ENCODE measurements around the gene WNT6.
"Not testable (repeated sequence)": the region's sequence is repeated elsewhere in the genome, so short reads cannot be mapped to it uniquely, and the experiment has no call there.

WNT6 gene

DNA sequence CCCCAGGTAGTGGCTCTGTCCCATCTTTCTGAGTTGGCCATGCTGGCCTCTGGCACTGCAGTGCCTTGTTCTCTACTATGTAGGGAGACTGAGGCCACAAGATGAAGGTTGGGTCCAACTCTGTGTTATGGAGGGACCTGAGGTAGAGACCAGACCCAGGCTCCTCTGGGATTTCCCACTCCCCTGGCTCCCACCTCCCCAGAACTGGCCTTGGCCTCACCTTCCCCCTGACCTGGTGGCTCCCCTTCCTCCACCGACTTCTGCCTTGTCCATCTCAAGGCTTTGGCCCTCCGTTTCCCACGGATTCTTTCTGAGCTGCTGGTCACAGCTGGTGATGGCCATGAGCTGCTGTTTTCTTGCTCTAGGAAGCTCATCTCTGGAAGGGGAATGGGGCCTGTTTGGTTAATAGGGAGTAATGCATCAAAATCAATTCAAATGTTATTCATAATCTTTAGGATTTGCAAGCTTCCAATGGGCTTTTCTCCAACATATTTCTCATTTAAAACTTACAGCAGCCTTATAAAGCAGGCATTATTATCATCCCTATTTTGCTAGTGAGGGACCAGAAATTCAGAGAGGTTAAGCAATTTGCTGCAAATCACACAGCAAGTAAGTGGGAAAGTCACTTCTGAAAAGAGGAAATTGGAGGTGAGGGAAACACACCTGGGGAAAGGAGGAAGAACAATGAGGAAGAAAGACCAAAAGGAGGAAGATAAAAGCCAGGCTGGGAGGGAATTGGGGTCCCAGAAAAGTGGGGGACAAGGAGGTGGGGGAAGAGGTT, 28.9 kb upstream of the WNT6 start:
- no peak for DNase-seq

DNA sequence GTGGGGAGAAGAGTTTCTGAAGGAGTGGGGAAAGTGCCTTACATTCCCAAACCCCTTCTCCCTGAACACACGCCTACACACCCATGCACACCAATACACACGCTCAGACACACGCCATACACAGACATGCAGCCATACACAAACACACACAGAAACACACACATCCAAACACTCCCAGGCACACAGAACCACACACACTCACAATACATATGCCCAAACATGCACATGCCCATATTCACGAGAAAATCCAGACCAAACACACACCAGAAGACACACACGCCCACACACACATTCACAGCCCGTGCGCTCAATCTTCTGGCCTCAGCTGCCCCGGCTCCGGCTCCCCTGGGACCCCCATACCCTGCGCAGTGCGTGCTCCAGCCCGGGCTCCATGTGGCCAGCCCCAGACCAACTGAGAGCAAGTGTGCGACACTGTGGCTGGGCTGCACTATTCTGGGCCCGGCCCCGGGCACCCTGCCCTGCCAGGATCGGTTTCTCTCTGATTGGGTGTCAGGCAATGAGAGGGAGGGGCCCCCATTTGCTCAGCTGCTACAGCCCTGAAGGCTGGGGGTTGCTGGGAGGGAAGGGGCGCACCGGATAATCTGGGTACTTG, 28.1 kb upstream of the WNT6 start, which contains the start of gene PRKAG3:
TSS of gene PRKAG3 (minus strand) at position 426 of the 613 bp plus-strand sequence.
- DNase-seq = no peak

DNA sequence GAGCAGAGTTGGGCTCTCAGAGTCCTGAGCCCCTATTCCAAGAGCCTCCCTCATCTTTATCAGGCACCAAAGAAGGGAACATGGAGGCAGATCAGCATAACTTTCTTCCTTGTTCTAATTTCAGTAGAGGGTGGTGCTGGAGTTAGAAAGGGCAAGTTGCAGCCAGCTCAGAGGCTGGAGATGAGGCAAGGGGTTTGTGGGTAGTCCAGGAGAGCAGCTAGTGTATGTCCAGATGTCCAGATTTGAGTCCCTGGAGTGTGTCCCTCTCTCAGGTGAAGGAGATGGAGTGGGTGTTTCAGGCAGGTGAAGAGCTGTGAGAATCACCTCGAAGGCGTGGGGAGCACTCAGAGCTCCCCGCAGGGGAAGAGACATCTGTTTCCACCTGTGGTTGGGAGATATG, 27.5 kb upstream of the WNT6 start:
- no peak for DNase-seq

DNA sequence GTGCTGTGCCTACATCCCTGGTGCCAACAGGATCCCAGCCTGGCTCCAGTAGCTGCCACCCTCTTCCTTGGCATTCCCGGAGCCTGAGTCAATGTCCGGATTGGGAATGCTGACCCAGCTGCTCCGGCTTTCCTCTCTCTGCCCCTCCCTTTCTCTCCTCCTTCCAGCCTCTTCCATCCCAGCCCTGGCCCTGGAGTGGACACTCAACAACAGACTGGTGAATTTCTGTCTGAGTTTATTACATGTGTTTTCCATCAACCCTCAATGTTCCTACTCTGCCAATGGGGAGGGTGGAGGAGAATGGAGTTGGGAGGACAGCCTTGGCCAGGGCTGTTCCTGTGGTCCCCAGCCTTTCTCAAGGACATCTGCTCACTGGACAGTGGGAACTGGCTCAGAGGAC, 27.1 kb upstream of the WNT6 start:
- DNase-seq = no peak

DNA sequence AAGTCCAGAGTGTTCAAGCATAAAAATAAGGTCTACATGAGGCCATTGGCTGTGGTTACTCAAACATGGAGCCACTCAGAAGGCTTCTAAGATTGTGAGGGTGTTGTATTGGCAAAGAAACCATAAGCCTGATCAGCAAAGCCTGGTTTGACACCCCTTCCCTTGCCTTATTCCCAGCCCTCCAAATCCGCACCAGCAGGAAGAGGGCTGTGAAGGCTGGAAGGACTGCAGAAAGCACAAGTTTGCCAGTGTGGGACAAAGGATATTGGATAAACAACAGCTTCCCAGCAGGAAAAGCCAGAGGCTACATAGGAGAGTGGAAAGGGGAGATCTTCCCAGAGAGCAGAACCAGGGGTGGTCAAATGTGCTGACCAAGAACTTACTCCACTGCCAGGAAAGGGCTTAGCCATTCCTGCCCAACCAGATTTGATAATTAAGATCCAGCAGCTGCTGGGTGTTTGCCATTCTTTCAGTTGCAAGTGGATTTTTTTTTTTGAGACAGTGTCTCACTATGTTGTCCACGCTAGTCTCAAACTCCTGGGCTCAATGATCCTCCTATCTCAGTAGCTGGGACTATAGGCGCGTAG, 26.5 kb upstream of the WNT6 start:
- DNase-seq = no peak

DNA sequence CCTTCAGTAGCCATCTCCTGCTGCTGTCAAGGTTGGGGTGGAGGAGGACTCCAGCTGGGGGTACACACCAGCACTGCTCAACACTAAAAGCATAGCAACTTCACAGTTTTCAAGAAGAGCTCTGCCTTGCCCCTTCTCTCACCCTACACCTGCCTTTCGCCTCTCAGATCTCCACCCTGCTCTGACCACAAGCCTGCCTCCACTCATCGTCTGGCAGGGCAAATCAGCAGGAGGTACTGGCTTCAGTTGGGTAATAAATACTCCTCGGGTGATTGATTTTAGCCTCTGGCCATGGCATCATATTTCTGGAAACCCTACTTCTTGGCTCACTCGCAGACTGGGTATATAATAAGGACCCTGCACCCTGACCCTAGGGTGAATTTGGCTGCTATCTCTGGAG, 24.9 kb upstream of the WNT6 start:
- no peak for DNase-seq

DNA sequence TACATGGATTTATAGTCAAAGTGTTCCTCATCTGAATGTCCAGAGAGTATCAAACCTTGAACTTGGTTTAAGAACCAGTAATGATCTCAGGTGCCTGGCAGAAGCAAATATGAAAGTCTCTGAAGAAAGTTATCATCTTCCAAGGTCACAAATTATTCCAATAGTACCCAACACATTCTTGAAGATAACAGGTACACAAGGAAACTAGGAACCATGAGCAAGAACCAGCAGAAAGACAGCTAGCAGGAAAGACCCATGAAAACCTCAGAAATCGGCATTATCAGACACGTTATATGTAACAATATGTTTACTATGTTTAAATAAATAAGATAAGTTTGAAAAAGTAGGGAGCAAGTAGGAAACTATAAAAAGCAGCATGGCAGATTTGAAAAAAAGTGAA, 22.1 kb upstream of the WNT6 start:
- DNase-seq = no peak

DNA sequence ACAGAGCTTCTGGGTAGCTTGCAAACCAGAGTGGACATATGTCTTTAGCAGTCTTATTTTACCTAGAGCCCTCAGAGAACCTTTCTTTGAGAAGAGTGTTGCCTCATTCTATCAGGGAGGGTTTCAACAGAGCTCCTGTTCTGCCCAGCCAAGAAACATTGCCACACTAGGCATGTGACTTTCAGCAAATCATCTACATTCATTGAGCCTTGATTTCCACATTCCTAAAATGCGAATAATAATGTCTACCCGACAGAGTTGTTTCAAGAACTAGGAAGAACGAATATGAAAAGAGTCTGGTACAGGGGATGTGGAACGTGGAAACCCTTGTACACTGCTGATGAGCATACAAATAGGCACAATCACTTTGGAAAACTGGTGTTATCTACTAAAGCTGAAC, 20.2 kb upstream of the WNT6 start:
- DNase-seq = no peak

DNA sequence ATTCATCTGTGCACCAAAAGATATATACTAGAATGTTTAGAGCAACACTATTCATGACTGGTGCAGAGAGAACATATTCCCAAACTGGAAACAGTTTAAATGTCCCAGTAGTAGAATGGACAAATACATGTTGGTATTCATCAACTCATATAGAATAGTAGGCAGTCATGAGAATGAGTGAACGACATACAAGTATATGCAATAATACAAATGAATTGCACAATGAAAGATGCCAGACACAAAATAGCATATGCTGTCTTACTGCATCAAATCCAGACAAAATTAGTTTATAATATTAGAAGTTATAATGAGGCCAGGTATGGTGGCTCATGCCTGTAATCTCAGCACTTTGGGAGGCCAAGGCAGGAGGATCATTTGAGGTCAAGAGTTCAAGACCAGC, 19.7 kb upstream of the WNT6 start:
- DNase-seq = no peak

DNA sequence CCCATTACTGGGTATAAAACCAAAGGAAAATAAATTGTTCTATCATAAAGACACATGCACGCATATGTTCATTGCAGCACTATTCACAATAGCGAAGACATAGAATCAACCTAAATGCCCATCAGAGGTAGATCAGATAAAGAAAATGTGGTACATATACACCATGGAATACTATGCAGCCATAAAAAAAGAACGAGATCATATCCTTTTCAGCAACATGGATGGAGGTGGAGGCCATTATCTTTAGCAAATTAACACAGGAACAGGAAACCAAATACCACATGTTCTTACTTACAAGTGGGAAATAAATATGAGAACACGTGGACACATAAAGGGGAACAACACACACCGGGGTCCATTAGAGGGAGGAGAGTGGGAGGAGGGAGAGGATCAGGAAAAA, 15.3 kb upstream of the WNT6 start:
- not testable (repeated sequence) for DNase-seq

DNA sequence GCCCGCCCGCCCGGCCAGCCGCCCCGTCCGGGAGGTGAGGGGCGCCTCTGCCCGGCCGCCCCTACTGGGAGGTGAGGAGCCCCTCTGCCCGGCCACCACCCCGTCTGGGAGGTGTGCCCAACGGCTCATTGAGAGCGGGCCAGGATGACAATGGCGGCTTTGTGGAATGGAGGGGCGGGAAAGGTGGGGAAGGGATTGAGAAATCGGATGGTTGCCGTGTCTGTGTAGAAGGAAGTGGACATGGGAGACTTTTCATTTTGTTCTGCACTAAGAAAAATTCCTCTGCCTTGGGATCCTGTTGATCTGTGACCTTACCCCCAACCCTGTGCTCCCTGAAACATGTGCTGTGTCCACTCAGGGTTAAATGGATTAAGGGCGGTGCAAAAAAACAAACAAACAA, 12.6 kb upstream of the WNT6 start:
- not testable (repeated sequence) for DNase-seq

DNA sequence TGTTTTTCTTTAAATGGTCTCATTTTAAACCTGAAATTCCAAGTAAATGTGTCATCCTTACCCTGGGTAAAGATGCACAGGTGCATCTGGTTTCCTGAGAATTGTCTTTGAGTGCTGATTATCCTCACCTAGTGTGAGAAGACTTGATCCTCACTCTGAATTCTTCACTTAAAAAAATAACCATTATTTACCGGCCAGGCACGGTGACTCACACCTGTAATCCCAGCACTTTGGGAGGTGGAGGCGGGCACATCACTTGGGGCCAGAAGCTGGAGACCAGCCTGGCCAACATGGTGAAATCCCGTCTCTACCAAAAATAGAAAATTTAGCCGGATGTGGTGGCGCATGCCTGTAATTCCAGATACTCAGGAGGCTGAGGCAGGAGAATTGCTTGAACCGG, 9.9 kb upstream of the WNT6 start:
- DNase-seq = no peak

DNA sequence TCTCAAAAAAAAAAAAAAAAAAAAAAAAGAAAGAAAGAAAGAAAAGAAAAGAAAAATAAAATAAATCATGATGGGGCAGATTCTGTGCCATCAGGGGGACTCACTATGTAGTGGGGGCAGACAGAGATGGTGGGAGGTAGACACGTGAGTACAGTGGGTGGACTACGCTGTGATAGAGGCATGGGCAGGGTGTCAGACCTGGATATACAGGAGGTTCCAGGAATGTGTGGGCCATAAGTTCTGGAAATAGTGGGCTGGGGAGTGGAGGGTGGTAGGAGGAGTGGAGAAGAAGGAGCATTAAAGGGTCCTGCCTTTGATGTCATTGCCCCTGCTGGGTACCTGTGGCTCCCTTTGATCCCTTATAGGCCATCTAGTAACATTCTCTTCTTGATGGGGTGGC, 8.8 kb upstream of the WNT6 start:
- no peak for DNase-seq

DNA sequence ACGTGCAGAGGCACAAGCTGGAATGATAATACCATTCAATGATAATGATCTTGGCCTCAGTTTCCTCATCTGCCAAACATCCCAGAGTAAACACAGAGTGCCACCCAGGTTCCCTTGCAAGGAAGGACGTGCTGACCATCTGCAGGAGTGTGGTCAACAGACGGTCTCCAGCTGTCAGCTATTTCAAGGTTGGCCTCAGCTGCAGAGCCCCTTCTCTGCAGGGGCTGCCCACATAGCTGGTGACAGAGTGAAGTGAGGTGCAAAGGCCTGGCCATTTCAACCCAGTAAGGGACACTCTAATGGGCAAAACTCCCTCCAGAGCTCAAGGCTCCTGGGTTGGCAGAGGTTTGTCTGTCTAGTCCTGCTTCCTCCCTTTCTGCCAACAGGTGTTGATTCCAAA, 8.3 kb upstream of the WNT6 start:
- no peak for DNase-seq

DNA sequence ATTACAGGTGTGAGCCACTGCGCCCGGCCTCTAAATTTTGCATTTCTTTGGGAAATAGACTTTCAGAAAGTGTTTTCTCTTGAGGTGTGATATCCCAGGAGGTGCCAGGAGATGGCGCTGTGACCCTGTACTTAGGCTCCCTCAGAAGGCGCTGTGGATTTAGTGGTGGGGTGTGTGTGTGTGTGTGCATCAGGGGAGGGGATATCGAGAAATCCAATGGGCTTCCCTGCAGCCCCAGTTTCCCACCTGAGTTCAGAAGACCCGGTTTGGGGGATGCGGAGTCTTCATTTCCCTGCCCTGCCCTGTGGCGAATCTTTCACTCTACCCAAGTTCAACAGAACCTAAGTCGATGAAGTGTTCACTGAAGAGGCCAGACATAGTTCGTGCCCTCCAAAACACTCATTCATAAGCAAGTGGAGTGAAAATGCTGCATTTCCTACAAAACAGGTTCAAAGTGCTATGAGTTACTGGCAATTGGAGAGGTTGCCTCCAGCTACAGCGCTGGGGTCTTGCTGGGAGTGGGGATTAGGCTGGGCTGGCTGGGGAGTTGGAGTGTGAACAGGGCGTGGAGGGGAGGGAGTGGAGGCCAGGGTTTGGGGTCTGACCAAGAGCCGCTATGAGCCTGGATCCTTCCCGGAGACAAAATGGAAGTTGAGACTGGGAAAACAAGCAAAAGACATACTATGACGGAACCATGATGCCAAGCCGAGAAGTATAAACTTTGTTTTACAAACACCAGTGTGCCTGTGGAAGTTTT, 6.5 kb upstream of the WNT6 start:
- DNase-seq = peak; percentile 22 to 51 (median 30)

DNA sequence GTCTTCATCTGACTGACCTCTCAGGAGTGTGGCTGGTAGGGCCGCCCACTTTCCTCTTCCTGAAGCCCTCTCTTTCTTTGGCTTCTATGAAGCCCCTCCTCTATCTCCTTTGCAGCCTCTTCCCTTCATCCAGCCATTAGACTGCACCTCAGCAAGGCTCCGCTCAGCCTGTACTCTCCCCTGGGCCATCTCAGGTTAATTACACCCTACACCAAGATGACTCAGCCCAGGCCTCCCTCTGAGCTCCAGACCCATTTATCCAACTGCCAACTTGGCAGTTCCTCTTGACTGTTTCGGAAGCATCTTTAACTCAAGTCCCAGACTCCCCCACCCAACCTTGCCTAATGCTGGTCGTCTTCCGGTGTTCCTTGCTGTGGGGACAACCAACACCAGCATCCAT, 5.8 kb upstream of the WNT6 start:
- DNase-seq = no peak

DNA sequence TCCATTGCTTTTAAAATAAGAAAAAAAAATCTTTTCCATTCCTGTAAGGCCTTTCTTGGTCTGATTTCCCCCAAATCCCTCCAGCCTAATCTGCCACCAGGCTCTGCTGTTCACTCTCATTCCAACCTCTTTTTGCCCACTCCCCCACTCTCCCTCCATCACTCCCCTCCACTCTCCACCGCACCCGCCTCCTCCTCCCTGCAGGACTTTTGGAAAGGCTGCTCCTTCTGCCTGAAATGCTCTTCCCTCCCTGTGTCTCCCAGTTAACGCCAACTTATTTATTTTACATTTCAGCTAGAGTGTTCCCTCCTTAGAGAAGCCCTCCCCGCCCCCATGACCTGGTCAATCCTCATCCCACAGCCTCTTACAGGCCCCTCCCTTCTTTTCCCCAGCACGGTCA, 4.7 kb upstream of the WNT6 start:
- DNase-seq = no peak

DNA sequence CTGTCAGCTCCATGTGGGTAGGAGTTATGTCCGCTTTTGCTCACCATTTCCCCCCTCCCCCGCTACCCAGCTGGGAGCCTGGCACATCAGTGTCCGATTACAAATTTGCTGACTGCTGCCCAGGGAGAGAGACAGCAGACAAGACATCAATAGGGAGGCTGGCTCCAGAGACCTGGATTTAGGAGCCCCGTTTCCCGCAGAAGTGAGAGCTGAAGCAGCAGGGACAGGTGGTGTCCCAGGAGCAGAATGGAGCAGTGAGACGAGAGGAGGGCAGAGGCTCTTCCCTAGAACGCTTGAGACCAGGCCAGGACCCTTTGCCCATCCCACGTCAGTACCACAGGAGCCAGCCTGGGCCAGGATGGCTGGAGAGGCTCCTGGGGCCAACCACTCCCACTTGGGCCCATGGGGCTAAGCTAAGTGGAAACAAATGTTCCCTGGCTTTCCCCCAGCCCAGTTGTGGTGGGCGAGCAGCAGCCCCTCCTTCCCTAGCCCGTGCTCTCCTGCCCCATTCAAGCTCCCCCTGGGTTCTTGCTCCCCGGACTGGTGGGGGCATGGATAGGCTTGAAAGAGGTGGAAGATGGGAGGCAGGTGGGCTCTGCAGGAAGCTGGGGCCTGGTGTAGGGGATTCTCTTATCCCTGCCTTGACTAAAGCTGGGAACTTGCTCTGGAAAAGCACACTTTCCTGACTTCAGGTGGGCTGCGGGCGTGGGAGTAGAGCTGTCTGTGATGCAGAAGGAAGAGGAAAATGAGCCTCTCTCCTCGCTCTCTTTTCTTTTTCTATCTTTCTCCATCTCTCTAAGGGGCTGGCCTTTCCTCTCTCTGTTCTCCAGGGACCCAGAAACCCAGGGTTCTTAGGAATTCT, 4.1 kb upstream of the WNT6 start:
- no peak for DNase-seq

DNA sequence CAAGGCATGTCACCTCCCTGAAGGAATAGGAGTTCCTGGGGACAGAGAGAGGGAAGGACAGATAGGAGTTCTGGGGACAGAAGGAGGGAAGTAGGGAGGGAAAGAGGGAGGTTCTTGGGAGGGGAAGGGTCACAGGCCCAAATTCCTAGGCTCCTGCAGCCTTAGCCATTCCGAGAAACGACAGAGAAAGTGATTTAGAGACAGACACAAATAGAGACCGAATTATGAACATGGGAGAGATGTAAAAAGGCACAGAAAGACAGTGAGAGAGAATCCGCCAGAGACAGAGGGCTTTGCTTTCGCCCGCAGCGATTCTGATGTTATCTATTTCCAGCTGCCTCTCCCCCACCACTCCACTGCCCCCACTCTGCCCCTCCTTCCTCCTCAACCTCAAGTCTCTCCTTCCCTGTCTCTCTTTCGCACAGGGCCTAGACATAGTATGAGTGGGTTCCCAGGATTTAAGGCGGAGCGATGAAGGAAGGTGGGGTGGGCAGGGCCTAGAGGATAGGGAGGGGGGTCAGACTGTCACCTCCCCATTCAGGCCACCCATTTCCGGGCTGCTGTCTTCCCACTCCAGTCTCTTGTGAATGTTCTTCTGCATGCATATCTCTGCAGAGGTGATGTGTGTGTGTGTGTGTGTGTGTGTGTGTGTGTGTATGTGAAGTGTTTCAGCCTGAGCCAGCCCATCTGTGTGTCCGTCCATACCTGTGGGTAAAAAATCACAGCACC, 3.3 kb upstream of the WNT6 start:
- no peak for DNase-seq

DNA sequence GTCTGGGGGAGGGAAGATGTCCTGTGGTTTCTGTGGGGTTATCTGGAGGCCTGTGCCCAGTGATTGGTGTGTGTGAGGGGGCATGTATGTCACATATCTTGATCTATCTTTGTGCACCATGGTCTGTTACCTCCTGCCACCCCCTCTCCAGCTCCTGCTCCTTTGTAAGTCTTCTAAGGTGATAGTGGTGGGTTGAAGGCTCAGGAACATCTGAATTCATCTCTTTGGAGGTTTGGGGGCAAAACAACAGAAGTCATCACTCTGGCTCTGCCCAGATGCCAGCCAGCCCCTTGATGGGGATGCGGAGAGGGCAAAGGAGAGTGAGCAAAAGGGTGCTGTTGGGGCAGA, 2.7 kb upstream of the WNT6 start:
- no peak for DNase-seq

DNA sequence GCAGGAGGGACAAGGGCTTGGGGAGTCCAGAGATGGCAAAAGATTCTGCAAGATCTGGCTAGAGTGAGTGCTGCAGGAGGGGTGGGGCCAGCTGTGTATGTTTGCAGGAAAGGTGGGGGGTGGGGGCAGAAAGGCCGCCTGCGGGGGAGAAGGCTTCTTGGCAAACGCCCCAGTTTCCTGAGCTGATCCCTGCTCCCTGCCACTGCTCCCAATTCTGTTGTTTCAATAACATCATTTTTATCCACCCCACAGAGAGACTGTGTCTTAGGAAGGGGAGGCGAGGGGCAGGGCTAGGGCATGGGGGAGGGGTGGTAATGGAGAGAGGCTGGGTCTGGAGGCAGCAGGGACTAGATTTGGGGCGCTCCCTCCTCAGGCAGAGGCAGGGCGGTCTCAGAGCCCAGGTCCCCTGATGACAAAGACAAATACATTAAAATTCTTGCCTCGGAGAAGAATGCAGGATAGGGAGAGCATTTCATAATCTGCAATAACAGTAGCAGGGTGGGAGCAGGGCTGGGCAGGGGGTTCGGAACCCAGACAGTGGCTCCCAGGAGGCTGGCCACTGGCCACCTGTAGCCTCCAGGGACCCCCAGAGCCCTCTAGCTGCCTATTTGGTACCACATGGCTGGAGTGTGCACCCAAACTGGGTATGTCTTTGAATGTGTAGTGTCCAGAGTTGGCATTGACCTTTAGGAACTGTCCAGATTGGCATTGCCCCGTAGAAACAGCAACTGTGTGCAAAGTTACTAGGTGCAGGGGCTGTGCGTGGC, 2.1 kb upstream of the WNT6 start:
- no peak for DNase-seq

DNA sequence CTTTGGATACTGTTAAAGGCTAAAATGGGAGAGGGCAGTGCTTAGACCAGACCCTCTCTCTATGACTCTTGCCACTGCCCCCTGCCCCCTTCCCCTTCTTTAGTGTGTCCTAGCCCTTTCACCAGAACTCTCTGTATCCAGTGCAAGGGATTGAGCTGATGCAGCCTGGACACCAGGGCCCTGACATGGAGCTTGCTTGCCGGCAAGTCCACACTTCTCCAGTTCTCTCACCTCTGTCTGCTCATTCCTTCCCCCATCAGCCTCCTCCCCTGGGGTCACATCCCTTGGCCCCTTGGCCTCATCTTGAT, 1.5 kb upstream of the WNT6 start:
- DNase-seq = no peak

Measured in activated CD4-positive, CD25-positive, alpha-beta regulatory T cell (primary cell).